Esophagus (tissue), 2 donors: ENCODE data around the gene PSMB2. TPM values are rescaled to one million over a fixed set of nuclear protein-coding genes. Genes with fewer than 3 reads are reported as not detected.

Experiments used
- H3K27ac ChIP-seq, 2 donors: one replicate each; pipeline ENCODE4 v1.5.1; 2013; ENCODE audit warnings: low read depth in 2 of 2, mild to moderate bottlenecking in 2 of 2, inconsistent platforms in 1 of 2, low read length in 1 of 2, moderate library complexity in 1 of 2
- H3K27me3 ChIP-seq, 2 donors: one replicate each; pipeline ENCODE4 v1.6.1; 2013; ENCODE audit warnings: low read length in 2 of 2, control low read depth in 1 of 2, mild to moderate bottlenecking in 1 of 2; ENCODE audit not compliant: insufficient read depth in 2 of 2, control insufficient read depth in 1 of 2
- H3K36me3 ChIP-seq, 2 donors: one replicate each; pipeline ENCODE4 v1.6.1; 2013; ENCODE audit warnings: low read length in 1 of 2; ENCODE audit not compliant: control insufficient read depth in 2 of 2, insufficient read depth in 2 of 2
- H3K4me1 ChIP-seq, 2 donors: one replicate each; pipeline ENCODE4 v1.6.1; 2013; ENCODE audit warnings: low read length in 1 of 2; ENCODE audit not compliant: control insufficient read depth in 2 of 2, insufficient read depth in 2 of 2
- H3K4me3 ChIP-seq, 2 donors: one replicate each; pipeline ENCODE4 v1.5.1; 2013; ENCODE audit warnings: low read length in 2 of 2, mild to moderate bottlenecking in 2 of 2, low read depth in 1 of 2, moderate library complexity in 1 of 2
- H3K9me3 ChIP-seq, 2 donors: one replicate each; pipeline ENCODE4 v1.6.1; 2013; ENCODE audit warnings: mild to moderate bottlenecking in 2 of 2, low read depth in 1 of 2, low read length in 1 of 2, moderate library complexity in 1 of 2; ENCODE audit not compliant: control insufficient read depth in 2 of 2, insufficient read depth in 1 of 2
- WGBS, 2 donors: extraction: QIAGEN DNeasy Blood & Tissue Kit; methylation state at CpG; one replicate each; pipeline ENCODE4 v1.1.7; 2013; 5-methylcytosine and 5-hydroxymethylcytosine counted together
- polyA plus RNA-seq, 2 donors: library from polyadenylated mRNA; stranded (reverse); fragments of 200-250 nt; gene quantifications; one replicate each; pipeline ENCODE4 v1.2.3, GENCODE V29; 2013
- donor health status: healthy with polysubstance abuse.
- donor health status: Bipolar disorder and iron deficiency.

Gene PSMB2
- polyA plus RNA-seq, 2 donors, result 29.7 to 42.5 TPM

- 77 to 83% methylated on average over 10 of the region's 10 CpGs for WGBS, 2 donors
- Histone ChIP-seq H3K4me1 (peaks cover 11 to 26% of the 10 kb centered on the region in 2 donors), H3K9me3 (no peaks in the 10 kb centered on the region), H3K36me3 (no peaks in the 10 kb centered on the region), H3K27me3 (no peaks in the 10 kb centered on the region), H3K27ac (no peak overlapping the region), H3K4me3 (no peak overlapping the region)
Measured at GRCh38 chr1:35576061-35576765, 65.1 kb downstream of the PSMB2 start.

DNA sequence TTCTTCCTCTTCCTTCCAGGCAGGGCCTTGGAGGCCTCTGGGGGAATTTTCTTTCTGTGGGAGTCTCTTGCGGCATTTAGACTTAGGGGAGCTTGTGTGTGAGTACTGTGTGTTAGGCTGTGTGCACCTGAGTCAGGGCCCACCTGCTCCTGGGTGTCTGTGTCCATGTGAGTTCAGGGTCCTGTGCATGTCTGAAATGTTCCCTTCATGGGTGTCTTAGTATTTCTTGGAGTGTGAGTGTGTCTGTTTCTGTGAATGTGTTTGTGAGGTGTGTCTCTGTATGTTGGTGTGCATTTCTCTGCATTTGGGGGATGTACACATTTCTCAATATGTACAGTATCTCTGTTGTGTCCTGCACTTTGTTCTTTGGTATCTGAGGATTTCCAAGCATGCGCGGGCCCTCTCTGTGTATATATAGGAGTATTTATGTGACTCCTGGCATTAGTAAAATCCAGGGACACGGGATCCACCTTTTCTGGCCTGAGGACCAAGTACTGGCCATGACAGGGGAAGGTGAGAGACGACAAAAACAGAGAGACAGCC is 65.8 kb downstream of the PSMB2 start:
- no peaks in the 10 kb centered on the region for H3K27me3 ChIP-seq
- 86 to 89% methylated on average over 5 of the region's 5 CpGs for WGBS, 2 donors
- no peak overlapping the region for H3K4me3 ChIP-seq
- no peaks in the 10 kb centered on the region for H3K9me3 ChIP-seq
- H3K27ac ChIP-seq, result no peak overlapping the region
- no peaks in the 10 kb centered on the region for H3K36me3 ChIP-seq
- peaks cover 11 to 26% of the 10 kb centered on the region in 2 donors for H3K4me1 ChIP-seq

DNA sequence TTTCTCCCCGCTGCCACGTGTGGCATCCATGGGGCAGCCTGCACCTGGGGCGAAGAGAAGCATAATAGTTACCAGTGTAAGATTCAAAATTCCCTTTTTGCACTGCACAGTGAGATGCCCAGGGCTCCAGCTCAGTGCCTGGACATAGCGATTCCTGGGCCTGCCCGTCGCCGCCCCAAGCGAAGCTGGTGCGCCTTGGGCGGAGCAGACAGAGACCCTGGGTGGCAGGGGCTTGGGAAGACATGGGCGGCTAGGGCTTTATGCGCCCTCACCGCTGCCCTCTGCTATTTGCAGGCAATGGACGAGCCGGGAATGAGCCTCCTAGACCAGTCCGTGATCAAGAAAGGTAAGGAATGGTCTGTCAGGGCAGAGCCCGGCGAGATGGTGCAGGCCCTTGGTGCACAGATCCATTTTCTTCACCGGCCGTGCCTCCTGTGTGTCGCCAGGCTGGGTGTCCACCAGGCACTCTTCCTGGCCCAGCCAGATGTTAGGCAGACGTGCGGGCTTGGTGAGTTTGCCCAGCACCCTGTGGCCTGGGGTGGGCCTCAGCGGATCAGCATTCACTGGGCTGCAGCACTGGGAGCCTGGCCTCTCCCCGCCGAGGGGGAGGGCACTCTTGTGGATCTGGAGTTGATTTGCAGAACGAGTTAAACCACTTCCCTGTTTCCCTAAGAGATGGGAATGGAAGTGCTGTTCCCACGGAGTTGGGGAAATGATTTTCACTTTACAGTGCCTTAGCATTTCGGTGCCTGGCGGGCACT is 66.5 kb downstream of the PSMB2 start:
- Histone ChIP-seq H3K4me3 (no peak overlapping the region), H3K36me3 (no peaks in the 10 kb centered on the region), H3K4me1 (peaks cover 11 to 26% of the 10 kb centered on the region in 2 donors), H3K27ac (no peak overlapping the region), H3K27me3 (no peaks in the 10 kb centered on the region), H3K9me3 (no peaks in the 10 kb centered on the region)
- WGBS, 2 donors, result 64 to 65% methylated on average over 30 of the region's 30 CpGs

DNA sequence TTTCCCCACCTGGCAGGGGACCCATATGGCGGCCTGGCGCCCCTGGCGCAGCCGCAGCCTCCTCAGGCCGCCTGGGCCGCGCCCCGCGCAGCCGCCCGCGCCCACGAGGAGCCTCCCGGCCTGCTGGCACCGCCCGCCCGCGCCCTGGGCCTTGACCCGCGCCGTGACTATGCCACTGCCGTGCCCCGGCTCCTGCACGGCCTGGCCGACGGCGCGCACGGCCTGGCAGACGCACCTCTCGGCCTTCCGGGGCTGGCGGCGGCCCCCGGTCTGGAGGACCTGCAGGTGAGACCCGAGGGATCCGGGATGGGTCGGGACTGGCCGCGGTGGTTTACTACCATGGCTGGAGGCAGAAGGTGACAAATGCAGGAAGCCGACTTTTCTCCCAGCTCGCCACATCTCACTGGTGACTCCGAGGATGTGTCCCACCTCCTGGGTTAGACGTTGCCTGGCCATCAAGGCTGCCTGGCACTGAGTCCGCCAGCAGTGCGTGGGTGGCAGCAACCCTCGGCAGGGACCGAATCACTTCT is 67.1 kb downstream of the PSMB2 start:
- 60 to 70% methylated on average over 46 to 48 of the region's 48 CpGs for WGBS, 2 donors
- Histone ChIP-seq H3K9me3 (no peaks in the 10 kb centered on the region), H3K4me1 (peaks cover 11 to 26% of the 10 kb centered on the region in 2 donors), H3K27ac (no peak overlapping the region), H3K27me3 (no peaks in the 10 kb centered on the region), H3K36me3 (no peaks in the 10 kb centered on the region), H3K4me3 (peak overlapping the region in 1 of 2 donors; percentile 45)

DNA sequence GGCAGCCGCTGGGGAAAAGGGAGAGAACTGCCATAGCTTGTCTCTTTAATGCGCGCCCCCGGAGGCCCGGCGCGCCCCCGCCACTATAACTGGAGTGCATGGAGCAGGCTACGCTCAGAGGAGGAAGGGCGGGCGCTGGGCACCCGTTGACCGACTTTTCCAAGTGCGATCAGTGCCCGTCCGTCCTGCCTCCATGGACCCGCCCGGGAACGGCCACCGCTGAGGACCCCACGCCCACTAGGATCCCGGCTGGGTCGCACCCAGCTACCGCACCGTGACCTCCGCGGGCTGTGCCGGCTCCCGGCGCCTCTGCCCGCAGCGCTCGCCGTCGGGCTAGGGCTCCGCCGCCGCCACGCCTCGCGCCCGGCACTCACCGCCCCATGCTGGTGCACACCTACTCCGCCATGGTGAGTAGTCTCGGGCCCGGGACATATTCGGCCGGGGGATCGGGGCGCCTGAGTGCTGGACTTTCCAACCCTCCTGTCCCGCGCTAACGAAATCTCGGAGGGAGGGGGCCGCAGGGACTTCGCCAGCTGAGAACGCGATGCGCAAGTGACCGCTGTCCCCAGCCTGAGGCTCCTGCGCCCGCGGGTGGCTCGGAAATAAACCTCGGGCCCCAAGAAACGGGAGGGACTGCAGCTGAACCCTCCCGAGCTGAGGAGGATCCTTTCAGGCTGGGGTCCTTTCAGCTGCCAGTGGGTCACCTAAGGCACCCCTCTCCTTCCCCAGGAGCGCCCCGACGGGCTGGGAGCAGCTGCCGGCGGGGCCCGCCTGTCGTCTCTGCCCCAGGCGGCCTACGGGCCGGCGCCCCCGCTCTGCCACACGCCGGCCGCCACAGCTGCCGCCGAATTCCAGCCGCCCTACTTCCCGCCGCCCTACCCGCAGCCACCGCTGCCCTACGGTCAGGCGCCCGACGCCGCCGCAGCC is 67.9 kb downstream of the PSMB2 start, which contains the start of gene TFAP2E:
Gene TFAP2E (plus strand): TSS at position 117 of the 927 bp plus-strand sequence. CDS start 264 bp downstream, at position 381.
- Histone ChIP-seq H3K9me3 (no peaks in the 10 kb centered on the region), H3K4me1 (peaks cover 11 to 26% of the 10 kb centered on the region in 2 donors), H3K36me3 (no peaks in the 10 kb centered on the region), H3K27me3 (no peaks in the 10 kb centered on the region), H3K27ac (no peak within 1 kb of the TSS), H3K4me3 (peak within 1 kb of the TSS; percentile 45 to 52)
- WGBS, 2 donors, result 23 to 25% methylated on average over 76 to 95 of the region's 95 CpGs

- Histone ChIP-seq H3K9me3 (no peaks in the 10 kb centered on the region), H3K27me3 (no peaks in the 10 kb centered on the region), H3K36me3 (no peaks in the 10 kb centered on the region), H3K4me3 (no peak overlapping the region), H3K27ac (no peak overlapping the region), H3K4me1 (peaks cover 11 to 24% of the 10 kb centered on the region in 2 donors)
- 77 to 79% methylated on average over 2 of the region's 2 CpGs for WGBS, 2 donors
Measured at GRCh38 chr1:35572296-35572695, 69.0 kb downstream of the PSMB2 start.

DNA sequence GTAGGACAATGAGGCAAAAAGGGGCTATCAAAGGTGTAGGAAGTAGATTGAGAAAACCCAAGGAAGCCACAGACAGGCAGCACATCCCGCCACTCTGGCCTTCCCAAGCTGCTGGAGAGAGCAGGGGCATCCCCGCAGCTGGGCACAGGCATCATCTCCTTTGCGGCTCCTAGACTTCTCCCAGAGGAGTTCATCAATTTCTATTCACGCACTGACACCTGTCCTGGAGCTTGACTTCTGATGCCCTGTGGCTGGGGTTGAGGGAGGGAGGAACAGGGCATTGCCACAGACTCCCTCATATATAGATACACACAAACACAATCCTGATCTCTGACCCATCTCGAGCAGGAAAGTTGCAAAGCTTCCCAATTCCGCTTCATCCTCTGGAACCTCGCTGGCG is 70.1 kb downstream of the PSMB2 start:
- H3K36me3 ChIP-seq, result peaks cover 0 to 3% of the 10 kb centered on the region in 2 donors
- no peaks in the 10 kb centered on the region for H3K9me3 ChIP-seq
- no peak overlapping the region for H3K4me3 ChIP-seq
- no peaks in the 10 kb centered on the region for H3K27me3 ChIP-seq
- H3K27ac ChIP-seq, result no peak overlapping the region
- H3K4me1 ChIP-seq, result peaks cover 5 to 20% of the 10 kb centered on the region in 2 donors
- WGBS, 2 donors, result 93 to 94% methylated on average over 8 of the region's 8 CpGs

DNA sequence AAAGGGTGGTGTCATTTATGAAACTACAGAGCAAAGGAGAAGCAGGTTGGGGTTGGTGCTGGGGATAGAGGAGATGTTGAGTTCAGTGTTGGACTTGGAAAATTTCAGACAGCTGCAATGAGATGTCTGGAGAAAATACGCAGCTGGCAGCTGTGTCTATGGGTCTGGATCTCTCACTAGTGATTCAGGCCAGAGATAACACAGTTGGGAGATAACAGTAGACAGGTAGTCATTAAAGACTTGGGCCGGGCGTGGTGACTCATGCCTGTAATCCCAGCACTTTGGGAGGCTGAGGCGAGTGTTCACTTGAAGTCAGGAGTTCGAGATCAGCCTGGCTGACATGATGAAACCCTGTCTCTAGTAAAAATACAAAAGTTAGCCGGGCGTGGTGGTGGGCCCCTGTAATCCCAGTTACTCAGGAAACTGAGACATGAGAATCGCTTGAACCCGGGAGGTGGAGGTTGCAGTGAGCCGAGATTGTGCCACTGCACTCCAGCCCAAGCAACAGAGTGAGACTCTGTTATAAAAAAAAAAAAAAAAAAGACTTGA is 70.7 kb downstream of the PSMB2 start:
- Histone ChIP-seq H3K36me3 (peaks cover 0 to 3% of the 10 kb centered on the region in 2 donors), H3K9me3 (no peaks in the 10 kb centered on the region), H3K27me3 (no peaks in the 10 kb centered on the region), H3K4me3 (no peak overlapping the region), H3K4me1 (peaks cover 5 to 20% of the 10 kb centered on the region in 2 donors), H3K27ac (no peak overlapping the region)
- WGBS, 2 donors, result 82 to 87% methylated on average over 10 of the region's 10 CpGs
